HG03575 (cell line): Measurements from ENCODE around the gene C15orf62.

ENCODE experiments used
- ATAC-seq: cut with Tn5 transposase; IDR thresholded peaks from one replicate; pipeline ENCODE4 v1.9.1; 2021; ENCODE audit not compliant: unreplicated experiment, insufficient number of reproducible peaks, low FRiP score; ENCODE audit errors: extremely low read depth

The C15orf62 gene

DNA sequence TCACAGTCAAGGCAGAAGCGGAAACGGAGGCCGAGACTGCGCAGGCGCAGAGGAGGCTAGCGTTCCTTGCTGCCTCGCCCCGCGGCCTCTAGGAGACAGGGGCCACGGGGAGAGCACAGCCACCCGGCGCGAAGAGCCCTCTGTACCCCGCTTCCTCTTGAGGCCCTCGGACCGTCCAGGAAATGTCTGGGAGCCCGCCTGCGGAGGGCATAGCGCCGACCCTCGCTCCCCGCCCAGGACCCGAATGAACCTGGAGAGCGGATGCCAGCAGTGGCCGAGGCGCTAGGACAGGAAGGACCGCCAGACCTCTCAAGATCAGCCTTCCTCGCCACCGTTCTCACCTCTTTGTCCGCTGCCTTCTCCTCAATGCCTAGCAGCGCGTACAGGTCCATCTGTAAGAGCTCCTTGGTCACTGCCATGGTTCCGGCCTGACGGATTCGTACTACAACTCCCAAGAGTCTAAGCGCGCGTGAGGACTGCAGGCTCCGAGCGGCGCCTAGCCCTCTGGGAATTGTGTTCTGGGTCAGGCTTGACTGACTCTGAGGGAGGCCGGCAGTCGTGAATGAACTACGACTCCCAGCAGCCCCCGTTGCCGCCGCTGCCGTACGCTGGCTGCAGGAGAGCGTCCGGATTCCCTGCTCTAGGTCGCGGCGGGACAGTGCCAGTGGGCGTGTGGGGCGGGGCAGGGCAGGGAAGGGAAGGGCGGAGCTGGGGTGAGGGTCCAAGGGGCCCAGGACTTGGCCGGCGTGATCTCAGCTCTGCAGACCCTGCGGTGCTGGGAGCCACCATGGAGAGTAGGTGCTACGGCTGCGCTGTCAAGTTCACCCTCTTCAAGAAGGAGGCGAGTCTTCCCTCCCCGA lies 37.5 kb downstream of the C15orf62 start, which contains the start of the genes DNAJC17 and ZFYVE19:
DNAJC17 (minus strand) TSS at position 446 of the 860 bp plus-strand sequence; CDS start at position 419, 27 bp downstream.
ZFYVE19 (plus strand) TSS at position 62 of the 860 bp plus-strand sequence; CDS start at position 563, 501 bp downstream.
- peak; percentile 62 for ATAC-seq

DNA sequence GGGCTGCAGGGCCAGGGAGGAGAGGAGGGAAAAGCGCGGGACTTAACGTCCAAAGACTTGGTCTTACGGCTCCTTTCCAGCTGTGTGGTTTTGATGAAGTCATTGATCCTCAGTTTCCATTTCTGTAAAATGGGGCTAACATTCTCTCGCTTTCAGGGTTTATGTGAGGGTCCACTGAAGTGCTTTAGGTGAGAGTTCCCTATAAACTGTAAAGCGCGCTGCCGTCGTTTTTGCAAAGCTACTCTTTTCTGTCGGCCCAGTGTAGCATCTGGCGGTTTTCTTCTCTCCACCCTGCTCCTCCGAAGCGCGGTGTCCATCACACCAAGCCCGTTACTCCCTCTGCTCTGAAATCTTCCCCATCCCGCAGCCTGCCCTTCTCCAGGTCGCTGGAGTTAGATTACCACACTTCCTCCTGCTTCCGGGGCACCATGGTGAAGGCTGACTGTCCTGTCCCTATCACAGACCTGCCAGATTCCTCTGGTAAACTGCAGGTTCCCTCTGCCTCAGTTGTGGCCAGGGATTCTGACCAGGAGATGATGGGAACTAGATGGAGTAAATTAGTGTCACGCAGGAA lies 38.2 kb downstream of the C15orf62 start:
- no peak for ATAC-seq

DNA sequence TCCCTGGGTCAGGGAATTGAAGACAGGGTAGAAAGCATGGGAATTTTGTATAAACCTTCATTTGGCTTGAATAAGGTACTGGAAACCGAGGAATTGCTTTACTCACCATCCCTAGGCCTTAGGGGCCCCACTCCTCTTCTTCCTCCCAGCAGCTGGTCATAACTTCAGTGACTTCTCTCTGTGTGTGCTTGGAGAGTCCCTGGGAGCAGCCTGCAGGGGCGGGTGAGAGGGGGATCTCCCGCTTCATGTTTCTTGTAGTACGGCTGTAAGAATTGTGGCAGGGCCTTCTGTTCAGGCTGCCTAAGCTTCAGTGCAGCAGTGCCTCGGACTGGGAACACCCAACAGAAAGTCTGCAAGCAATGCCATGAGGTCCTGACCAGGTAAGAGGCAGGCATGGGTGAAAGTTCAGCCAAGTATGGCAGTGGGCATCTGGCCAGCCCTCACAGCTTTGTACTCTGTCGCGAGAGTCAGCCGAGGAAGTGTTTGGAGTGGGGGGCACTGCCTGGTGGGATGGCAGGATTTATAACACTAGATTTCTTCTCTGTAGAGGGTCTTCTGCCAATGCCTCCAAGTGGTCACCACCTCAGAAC lies 39.2 kb downstream of the C15orf62 start:
- no peak for ATAC-seq

DNA sequence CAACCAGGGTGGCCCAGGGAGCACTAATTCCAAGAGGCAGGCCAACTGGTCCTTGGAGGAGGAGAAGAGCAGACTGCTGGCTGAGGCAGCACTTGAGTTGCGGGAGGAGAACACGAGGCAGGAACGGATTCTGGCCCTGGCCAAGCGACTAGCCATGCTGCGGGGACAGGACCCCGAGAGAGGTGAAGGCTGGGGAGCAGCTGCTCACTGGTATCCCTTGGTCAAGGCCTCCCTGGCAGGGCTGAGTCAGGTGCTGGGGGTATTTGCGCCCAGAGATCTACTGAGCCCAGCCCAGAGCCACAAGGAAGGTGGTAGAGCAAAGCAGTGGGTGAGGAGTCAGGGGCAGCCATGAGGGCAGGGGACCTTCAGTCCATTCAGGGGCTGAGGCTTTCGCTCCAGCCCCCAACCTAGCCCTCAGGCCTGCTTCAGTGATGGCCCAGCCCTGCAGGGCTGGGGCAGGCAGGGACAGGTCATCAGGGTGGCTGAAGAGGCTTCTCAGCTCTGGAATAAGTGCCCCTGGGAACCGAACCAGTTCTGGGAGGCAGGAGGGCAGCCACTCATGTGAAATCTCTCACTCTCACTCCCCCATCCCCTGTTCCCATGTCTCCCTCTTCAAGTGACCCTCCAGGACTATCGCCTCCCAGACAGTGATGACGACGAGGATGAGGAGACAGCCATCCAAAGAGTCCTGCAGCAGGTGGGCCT lies 43.1 kb downstream of the C15orf62 start:
- no peak for ATAC-seq

DNA sequence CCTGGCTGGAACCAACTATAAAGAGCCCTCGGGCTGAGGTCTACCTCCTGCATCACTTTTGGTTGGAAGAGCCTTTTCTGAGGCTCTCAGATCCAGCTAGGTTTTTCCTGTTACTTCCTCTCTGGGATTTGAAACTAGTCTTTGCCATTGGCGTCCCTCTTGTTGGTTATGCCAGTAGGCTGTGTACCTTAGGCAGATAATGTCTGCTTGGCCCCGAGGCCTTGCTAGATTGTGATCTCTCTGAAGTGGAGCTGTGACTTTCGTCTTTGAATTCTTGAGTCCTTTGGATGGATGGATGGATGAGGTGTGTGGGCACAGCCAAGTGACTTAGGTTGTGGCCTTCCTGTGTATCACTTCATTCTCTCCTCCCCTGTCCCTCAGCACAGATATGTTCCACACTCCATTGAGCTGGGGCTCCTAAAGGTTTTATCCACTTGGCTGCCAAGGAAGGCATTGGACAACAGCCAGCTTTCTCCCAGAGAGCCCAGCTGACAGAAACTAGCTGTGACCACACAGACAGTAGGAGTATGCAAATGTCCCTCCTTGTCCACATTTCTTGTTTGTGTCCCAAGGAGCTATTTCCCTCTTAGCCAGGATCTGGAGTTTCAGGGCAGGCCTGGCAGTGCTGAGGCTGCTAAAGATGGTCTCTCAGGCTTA lies 45.4 kb downstream of the C15orf62 start:
- ATAC-seq: no peak

DNA sequence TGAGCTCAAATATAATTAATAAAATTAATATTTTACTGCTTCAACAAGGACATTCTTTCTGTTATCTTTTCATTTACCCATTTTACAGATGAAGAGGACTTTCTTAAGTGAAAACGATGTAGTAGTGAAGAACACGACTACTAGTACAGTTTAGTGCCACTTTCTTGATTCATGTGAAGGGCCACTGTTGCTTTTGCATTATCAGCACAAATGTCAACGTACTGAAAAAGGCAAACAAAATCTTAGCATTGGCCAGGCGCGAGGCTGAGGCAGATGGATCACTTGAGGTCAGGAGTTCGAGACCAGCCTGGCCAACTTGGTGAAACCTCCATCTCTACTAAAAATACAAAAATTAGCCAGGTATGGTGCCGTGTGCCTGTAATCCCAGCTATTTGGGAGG lies 49.3 kb downstream of the C15orf62 start:
- ATAC-seq: no peak

DNA sequence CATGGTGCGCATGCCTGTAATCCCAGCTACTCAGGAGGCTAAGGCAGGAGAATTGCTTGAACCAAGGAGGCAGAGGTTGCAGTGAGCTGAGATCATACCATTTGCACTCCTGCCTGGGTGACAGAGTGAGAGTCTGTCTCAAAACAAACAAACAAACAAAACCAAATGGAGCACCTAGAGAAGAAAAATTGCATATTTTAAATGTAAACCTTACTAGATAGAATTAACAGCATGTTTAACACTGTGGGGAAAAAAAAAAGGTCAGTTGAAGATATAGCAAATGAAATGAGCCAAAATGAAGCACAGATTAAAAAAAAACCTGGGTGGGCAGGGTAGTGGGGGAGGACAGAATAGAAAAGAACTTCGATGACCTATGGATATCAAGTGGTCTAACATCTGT lies 51.4 kb downstream of the C15orf62 start:
- ATAC-seq: no peak
